GM12878 (cell line): Measurements from ENCODE around the gene SPC24. TPM values are rescaled to one million over a fixed set of nuclear protein-coding genes. Genes with fewer than 3 reads are reported as not detected.

Source experiments
- ATAC-seq: fragments of 200-7000 bp; cut with Tn5 transposase; 3 replicates; pipeline ENCODE4 v1.9.1; 2020; ENCODE audit warnings: mild to moderate bottlenecking, moderate library complexity
- BruUV-seq: library from RNA; stranded (reverse); fragments of 400-500 nt; replicated peaks from 2 replicates; lab custom pipeline; 2021; lab: Mats Ljungman, UMichigan
- CTCF ChIA-PET: fragments of 300-600 bp; sonication (Branson Sonifier 250); formaldehyde crosslinking; extraction: SDS; loops from one replicate; lab custom pipeline; 2021; ENCODE audit warnings: inconsistent platforms; lab: Yijun Ruan, JAX
- POLR2A ChIA-PET: fragments of 350-600 bp; formaldehyde crosslinking; extraction: SDS; loops from one replicate; lab custom pipeline; 2021; ENCODE audit warnings: inconsistent platforms; lab: Charles Lee
- RAD21 ChIA-PET: fragments of 300-600 bp; sonication (Branson Sonifier 250); formaldehyde crosslinking; loops from one replicate; lab custom pipeline; 2023; ENCODE audit warnings: antibody characterized with exemption; ENCODE audit not compliant: unreplicated experiment; lab: Charles Lee
- SMC1A ChIA-PET: fragments of 300-600 bp; sonication (Branson Sonifier 250); formaldehyde crosslinking; loops from one replicate; lab custom pipeline; 2023; ENCODE audit not compliant: unreplicated experiment, uncharacterized antibody; lab: Charles Lee
- DNase-seq: peaks from one replicate; pipeline ENCODE4 v3.0.0-alpha.2; 2011; ENCODE audit warnings: low read depth, low spot score
- FAIRE-seq: peaks from 3 replicates; lab custom pipeline; 2011; peaks lifted over from hg19 to GRCh38; lab: Jason Lieb, UNC
- H2AFZ ChIP-seq: 2 replicates; pipeline ENCODE4 v1.6.0; 2011; ENCODE audit warnings: low read depth, low read length, control low read depth; ENCODE audit not compliant: control insufficient read depth
- H3K27ac ChIP-seq: 2 replicates; pipeline ENCODE4 v1.5.1; 2011; ENCODE audit warnings: control low read depth; ENCODE audit not compliant: control insufficient read depth, insufficient read depth
- H3K27me3 ChIP-seq, 2 experiments: replicated peaks in 1 of 2; 2 replicates each; pipeline versions ENCODE4 v1.6.0 to v1.6.1; 2011; ENCODE audit warnings: low read length in 1 of 2; ENCODE audit not compliant: control insufficient read depth in 2 of 2, insufficient read depth in 2 of 2
- H3K36me3 ChIP-seq, 2 experiments: 2 replicates each; pipeline ENCODE4 v1.5.1; 2011; ENCODE audit warnings: low read length in 1 of 2; ENCODE audit not compliant: control insufficient read depth in 2 of 2, insufficient read depth in 2 of 2
- H3K4me1 ChIP-seq: 2 replicates; pipeline ENCODE4 v1.6.1; 2011; ENCODE audit warnings: mild to moderate bottlenecking, low read length, moderate library complexity, mixed read lengths; ENCODE audit not compliant: control insufficient read depth, insufficient read depth
- H3K4me2 ChIP-seq: 2 replicates; pipeline ENCODE4 v1.6.0; 2011; ENCODE audit warnings: control low read depth; ENCODE audit not compliant: control insufficient read depth, insufficient read depth
- H3K4me3 ChIP-seq: fragments of 200-600 bp; sonication (generic); 2 replicates; pipeline ENCODE4 v1.5.1; 2016
- H3K79me2 ChIP-seq: 2 replicates; pipeline ENCODE4 v1.6.0; 2011; ENCODE audit warnings: low read length; ENCODE audit not compliant: control insufficient read depth, insufficient read depth
- H3K9ac ChIP-seq: 2 replicates; pipeline ENCODE4 v1.8.0; 2011; ENCODE audit warnings: low read length, control low read depth, mixed read lengths; ENCODE audit not compliant: control insufficient read depth, insufficient read depth
- H3K9me3 ChIP-seq: replicated peaks from 3 replicates; pipeline ENCODE4 v1.5.1; 2011; ENCODE audit warnings: mild to moderate bottlenecking, low read length; ENCODE audit not compliant: control insufficient read depth, insufficient read depth
- H4K20me1 ChIP-seq: 2 replicates; pipeline ENCODE4 v1.6.0; 2011; ENCODE audit not compliant: control insufficient read depth, insufficient read depth
- ASH2L ChIP-seq: fragments of 300-600, 200-600 bp; sonication (generic); IDR thresholded peaks from 2 replicates; pipeline ENCODE4 v1.6.1; 2017; ENCODE audit warnings: low read depth, mild to moderate bottlenecking, borderline replicate concordance
- CHD2 ChIP-seq: IDR thresholded peaks from 2 replicates; pipeline ENCODE4 v1.6.1; 2011; ENCODE audit warnings: low read depth, low read length, improper control_type of control experiment, borderline replicate concordance
- HDAC2 ChIP-seq: fragments of 200-600 bp; sonication (generic); IDR thresholded peaks from 2 replicates; pipeline ENCODE4 v1.6.1; 2017
- HDGF ChIP-seq: fragments of 450-650 bp; IDR thresholded peaks from 2 replicates; pipeline ENCODE4 v1.6.1; 2016; ENCODE audit warnings: antibody characterized with exemption
- IRF3 ChIP-seq: fragments of 450-650 bp; IDR thresholded peaks from 2 replicates; pipeline ENCODE4 v1.6.1; 2014; ENCODE audit warnings: mild to moderate bottlenecking
- KLF5 ChIP-seq: fragments of 450-650 bp; IDR thresholded peaks from 2 replicates; pipeline ENCODE4 v1.6.1; 2014; ENCODE audit warnings: mild to moderate bottlenecking; ENCODE audit not compliant: partially characterized antibody
- NRF1 ChIP-seq: conservative IDR thresholded peaks from 2 replicates; pipeline ENCODE4 v1.6.1; 2011; ENCODE audit warnings: mild to moderate bottlenecking, low read depth, low read length, improper control_type of control experiment
- POLR2A ChIP-seq: IDR thresholded peaks from 2 replicates; pipeline ENCODE4 v1.6.1; 2011; ENCODE audit warnings: low read depth, mild to moderate bottlenecking, low read length
- POLR2AphosphoS5 ChIP-seq: IDR thresholded peaks from 2 replicates; pipeline ENCODE4 v1.6.1; 2011; ENCODE audit warnings: mild to moderate bottlenecking, low read length, inconsistent platforms
- POU2F2 ChIP-seq: IDR thresholded peaks from 3 replicates; pipeline ENCODE4 v1.6.1; 2011; ENCODE audit warnings: low read depth, mild to moderate bottlenecking, low read length, borderline replicate concordance
- RAD21 ChIP-seq: IDR thresholded peaks from 2 replicates; pipeline ENCODE4 v1.6.1; 2011; ENCODE audit warnings: mild to moderate bottlenecking, low read depth, low read length, moderate library complexity; ENCODE audit not compliant: insufficient read depth
- WRNIP1 ChIP-seq: IDR thresholded peaks from 2 replicates; pipeline ENCODE4 v1.6.1; 2011; ENCODE audit warnings: low read depth, low read length, improper control_type of control experiment, borderline replicate concordance
- ZZZ3 ChIP-seq: IDR thresholded peaks from 2 replicates; pipeline ENCODE4 v1.6.1; 2011; ENCODE audit warnings: low read depth; ENCODE audit not compliant: control insufficient read depth, insufficient read length
- WGBS: methylation state at CpG from one replicate; pipeline ENCODE4 v1.1.6; 2016; ENCODE audit warnings: low lambda C conversion rate; ENCODE audit not compliant: insufficient replicate concordance, insufficient coverage; ENCODE audit errors: missing lambda C conversion rate; 5-methylcytosine and 5-hydroxymethylcytosine counted together
- in situ Hi-C: fragments of 300-500 bp; cut with MboI; formaldehyde crosslinking; loops from 9 replicates; pipeline ENCODE4 v1.14.3; 2018; ENCODE audit warnings: mixed read lengths
- intact Hi-C: fragments of 100-400 bp; cut with micrococcal nuclease; formaldehyde crosslinking; loops from one replicate; pipeline ENCODE4 v1.14.2; 2022; ENCODE audit not compliant: unreplicated experiment
- polyA plus RNA-seq, 11 experiments: library from polyadenylated mRNA; depleted of rRNA in 4 of 11; unstranded in 6 of 11; stranded (reverse) in 5 of 11; fragments of >200 nt; fragmentation: Nextera tagmentation in 4 of 11; fragmentation: Illumina TruSeq in 1 of 11; extraction: Ambion mirVana in 4 of 11; extraction: Trizol in 1 of 11; gene quantifications; 1 replicate in 1 of 11; 2 replicates in 10 of 11; pipeline versions ENCODE4 v1.2.1 to v1.2.3, GENCODE V29; 2011 to 2016; ENCODE audit warnings: inconsistent platforms in 2 of 11, missing spikeins in 2 of 11, low read depth in 1 of 11
- total RNA-seq, 4 experiments: library from RNA; depleted of rRNA in 3 of 4; stranded (reverse); fragments of >200 nt in 3 of 4; fragmentation: Illumina TruSeq in 1 of 4; extraction: Trizol in 1 of 4; gene quantifications; 2 replicates each; pipeline versions ENCODE4 v1.2.1 to v1.2.3, GENCODE V29; 2013 to 2021

The SPC24 gene
- total and polyA plus RNA-seq, 10 of the 15 experiments (the other 5 are each of a cell fraction or from before 2014, with no cell fraction given): 9.4 to 72.6 (median 40.7) TPM

DNA sequence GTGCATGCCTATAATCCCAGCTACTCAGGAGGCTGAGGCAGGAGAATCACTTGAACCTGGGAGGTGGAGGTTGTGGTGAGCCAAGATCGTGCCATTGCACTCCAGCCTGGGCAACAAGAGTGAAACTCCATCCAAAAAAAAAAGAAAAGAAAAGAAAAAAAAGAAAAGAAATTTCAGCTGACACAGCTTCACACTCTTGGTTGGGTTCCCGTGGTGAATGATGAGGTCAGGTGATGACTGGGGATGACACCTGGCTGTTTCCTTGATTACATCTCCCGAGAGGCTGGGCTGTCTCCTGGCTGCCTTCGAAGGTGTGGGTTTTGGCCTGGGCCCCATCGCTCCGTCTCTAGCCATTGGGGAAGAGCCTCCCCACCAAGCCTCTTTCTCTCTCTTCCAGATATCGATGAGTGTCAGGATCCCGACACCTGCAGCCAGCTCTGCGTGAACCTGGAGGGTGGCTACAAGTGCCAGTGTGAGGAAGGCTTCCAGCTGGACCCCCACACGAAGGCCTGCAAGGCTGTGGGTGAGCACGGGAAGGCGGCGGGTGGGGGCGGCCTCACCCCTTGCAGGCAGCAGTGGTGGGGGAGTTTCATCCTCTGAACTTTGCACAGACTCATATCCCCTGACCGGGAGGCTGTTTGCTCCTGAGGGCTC lies 44.3 kb downstream of the SPC24 start:
- FAIRE-seq: no peak
- in situ Hi-C loops: no loop called here

More for the DNA sequence above, 44.3 kb downstream of the SPC24 start:
- no peaks in the 10 kb centered on the region for H4K20me1 ChIP-seq
- RAD21 ChIA-PET: interaction anchor here (1.2 kb wide), 1 partner anchor 76 kb away, joined by 3 read pairs; no protein-coding TSS in a partner anchor
- 93% methylated on average over 15 of the region's 15 CpGs for WGBS
- H3K79me2 ChIP-seq: no peaks in the 10 kb centered on the region
- H2AFZ ChIP-seq: no peak overlapping the region
- H3K36me3 ChIP-seq: peaks cover 37 to 44% of the 10 kb centered on the region in 2 experiments
- H3K4me1 ChIP-seq: no peaks in the 10 kb centered on the region
- no peak overlapping the region for H3K9ac ChIP-seq
- no peaks in the 10 kb centered on the region for H3K27me3 ChIP-seq
- H3K9me3 ChIP-seq: no peaks in the 10 kb centered on the region
- H3K4me3 ChIP-seq: no peak overlapping the region
- CTCF ChIA-PET: no interaction called here
- ATAC-seq (peak; percentile 11; the same call in 2 of the 3 replicates), DNase-seq (no peak)
- SMC1A ChIA-PET: no interaction called here
- TF ChIP-seq WRNIP1 (no peak), NRF1 (no peak), HDAC2 (no peak), RAD21 (no peak), POLR2A (peak; percentile 53; the same call in 1 of the 2 replicates), KLF5 (no peak), CHD2 (no peak), ASH2L (no peak), HDGF (no peak), IRF3 (no peak), POU2F2 (no peak), POLR2AphosphoS5 (0 out of 2 replicates have a peak, but pooled peaks have one; percentile 19), ZZZ3 (no peak)
- intact Hi-C loops: no loop called here
- H3K27ac ChIP-seq: no peak overlapping the region
- no TSS peak for BruUV-seq
- POLR2A ChIA-PET: no interaction called here
- no peak overlapping the region for H3K4me2 ChIP-seq
